Esophagus squamous epithelium (tissue), 4 donors: Measurements from ENCODE around the gene MXI1.

Source experiments
- CTCF ChIP-seq, 6 experiments: fragments of 450-650 bp in 4 of 6; fragments of 200-600 bp in 2 of 6; sonication (generic) in 2 of 6; IDR thresholded peaks; one replicate each; pipeline ENCODE4 v1.5.1; 2016 to 2019; ENCODE audit warnings: antibody characterized with exemption in 6 of 6, mild to moderate bottlenecking in 4 of 6, moderate library complexity in 4 of 6
- POLR2A ChIP-seq, 4 donors: fragments of 450-650 bp; IDR thresholded peaks; one replicate each; pipeline ENCODE4 v1.6.1; 2017; ENCODE audit warnings: antibody characterized with exemption in 4 of 4, mild to moderate bottlenecking in 4 of 4, moderate library complexity in 3 of 4

- TF ChIP-seq CTCF (IDR thresholded peaks at IDR 0.05) (no peak), POLR2A (IDR thresholded peaks at IDR 0.05) (no peak)
Measured at GRCh38 chr10:110317866-110318850, 110.8 kb downstream of the MXI1 start.
